ENCODE results near the gene TMEM184B.

The TMEM184B gene

DNA sequence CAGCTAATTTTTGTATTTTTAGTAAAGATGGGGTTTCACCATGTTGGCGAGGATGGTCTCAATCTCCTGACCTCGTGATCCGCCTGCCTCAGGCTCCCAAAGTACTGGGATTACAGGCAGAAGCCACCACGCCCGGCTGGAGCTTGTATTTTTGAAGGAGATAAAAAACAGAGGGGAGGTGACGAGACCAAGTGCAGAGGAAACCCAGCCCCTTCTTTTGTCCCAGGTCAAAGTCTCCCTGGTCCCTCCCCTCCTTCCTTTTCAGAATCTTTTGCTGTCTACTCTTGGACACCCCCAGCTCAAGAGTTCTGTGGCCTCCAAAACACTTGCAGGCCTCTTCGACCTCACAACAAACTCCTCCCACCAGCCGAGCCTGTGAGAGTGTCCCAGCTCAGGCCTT is 12.2 kb upstream of the TMEM184B start:
- no peak for DNase-seq

DNA sequence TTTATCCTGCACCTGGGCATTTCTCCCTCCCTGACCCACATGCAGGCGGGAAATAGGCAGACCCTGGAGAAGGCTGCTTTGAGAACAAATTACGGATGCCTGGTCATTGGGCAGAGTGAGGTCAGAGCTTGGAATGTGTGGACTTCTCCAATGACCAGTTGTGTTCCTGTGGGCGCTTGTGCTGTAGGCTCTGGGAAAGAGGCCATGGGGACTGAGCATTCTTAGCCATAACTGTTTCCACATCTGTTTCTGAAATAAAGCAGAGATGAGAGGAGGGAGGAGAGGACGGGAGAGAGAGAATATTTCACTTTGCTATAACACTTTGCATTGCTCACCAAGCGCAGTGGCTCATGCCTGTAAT is 11.2 kb upstream of the TMEM184B start:
- DNase-seq, result no peak

DNA sequence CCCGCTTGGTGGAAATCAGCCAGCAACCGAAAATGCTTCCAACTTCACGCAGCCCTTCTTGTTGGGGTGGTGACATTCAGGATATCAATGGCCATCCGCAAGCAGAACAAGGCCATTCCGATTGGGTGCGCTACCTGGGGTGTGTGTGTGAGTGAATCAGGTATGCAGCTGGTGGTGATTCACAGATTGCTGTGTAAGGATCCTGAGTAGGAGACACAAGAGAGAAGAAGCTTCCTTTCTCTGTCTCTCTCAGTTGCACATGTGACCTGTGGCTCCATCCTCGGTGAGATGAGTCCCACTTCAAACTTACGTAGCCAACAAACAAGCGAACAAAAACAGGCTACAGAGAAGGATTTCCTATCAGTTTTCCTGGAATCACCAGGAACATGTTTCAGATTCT is 9.6 kb upstream of the TMEM184B start:
- no peak for DNase-seq

DNA sequence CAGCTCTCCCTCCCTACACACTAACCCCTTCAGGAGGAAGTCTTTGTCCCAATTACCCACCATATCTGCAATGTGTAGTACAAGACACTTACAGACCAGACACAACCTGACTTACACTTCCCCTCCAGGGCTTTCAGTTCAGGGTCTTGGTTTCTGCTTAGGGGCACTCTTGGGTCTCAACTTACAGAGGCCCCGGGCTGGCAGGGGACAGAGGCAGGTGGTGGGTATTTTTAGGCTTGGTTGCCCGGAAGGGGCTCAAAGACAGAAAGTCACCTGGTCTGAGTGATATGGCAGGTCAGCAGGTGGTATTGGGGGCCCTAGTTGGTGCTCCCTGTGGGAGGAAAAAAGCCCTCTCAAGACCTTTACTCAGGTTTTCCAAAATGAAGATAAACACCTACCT is 3.4 kb upstream of the TMEM184B start:
- no peak for DNase-seq

DNA sequence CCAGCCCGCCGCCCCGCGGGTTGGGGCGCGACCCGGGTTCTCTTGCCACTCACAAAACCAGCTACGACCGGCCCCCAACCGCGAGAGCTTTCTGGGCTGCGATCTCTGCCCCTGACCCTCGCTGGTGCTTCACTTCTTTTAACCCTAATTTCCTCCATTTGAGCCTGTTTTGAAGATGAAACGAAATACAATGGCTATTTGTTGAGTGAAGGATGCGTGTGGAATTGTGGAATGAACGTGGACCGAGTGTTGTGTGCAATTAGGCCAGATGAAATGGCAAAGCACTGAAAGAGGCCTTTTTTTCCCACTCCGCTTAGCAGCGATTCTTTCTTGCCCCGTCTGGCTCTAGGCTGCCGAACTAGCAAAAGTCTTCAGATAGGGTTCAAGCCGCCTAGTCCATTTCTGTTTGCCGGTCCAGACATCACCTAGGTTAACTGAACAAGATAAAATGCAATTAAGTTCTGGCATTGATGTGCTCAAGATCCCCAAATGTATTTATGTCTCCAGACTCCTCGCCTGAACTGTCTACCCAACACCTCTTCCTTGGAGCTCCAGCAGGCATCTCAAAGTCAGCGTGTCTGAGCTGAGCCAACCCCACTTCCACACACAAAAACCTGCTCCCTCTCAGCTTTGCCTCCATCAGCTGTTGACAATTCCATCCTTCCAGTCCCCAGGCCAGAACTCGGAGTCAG is 471 bp upstream of the TMEM184B start:
- peak in 28 of 58 donors; percentile 26 to 84 (median 64) for DNase-seq

DNA sequence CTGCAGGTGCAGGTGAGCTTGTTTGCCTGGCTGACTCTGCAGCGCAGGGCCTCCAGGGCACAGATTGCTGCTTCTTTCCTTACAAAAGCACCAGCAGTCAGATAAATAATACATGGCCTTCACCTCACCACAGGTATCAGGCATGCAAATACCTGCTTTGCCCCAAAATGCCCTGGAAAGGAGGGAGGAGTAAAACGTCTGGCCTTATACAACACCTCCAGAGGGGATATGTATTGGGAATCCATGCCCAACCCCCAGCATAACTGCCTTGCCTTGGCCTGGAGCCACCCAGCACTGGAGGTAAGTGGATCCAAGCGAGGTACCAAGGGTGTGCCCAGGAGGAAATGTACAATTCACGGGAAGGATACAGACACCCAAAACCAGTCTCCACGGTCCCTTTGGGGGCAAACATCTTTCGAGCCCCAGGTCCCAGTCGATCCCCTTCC is 860 bp downstream of the TMEM184B start:
- DNase-seq, result peak in 6 of 58 donors; percentile 18 to 40 (median 32)

DNA sequence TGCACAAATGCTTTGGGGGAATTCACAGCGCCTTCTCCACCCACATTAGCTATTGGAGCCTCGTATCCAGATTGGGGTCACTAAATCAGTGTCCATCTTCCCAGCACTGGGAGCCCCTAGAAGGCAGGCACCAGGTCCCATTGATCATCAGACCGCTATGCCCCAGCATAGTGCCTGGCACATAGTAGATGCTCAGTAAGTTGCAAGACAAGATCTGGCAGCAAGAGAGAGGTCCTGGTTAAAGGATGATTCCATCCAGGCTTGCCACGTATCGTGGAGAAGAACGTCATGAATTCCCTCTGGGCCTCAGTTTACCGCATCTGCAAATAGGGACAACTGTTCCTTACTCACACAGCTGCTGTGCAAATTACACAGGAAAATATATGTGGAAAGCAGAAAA is 1.7 kb downstream of the TMEM184B start:
- DNase-seq, result no peak

DNA sequence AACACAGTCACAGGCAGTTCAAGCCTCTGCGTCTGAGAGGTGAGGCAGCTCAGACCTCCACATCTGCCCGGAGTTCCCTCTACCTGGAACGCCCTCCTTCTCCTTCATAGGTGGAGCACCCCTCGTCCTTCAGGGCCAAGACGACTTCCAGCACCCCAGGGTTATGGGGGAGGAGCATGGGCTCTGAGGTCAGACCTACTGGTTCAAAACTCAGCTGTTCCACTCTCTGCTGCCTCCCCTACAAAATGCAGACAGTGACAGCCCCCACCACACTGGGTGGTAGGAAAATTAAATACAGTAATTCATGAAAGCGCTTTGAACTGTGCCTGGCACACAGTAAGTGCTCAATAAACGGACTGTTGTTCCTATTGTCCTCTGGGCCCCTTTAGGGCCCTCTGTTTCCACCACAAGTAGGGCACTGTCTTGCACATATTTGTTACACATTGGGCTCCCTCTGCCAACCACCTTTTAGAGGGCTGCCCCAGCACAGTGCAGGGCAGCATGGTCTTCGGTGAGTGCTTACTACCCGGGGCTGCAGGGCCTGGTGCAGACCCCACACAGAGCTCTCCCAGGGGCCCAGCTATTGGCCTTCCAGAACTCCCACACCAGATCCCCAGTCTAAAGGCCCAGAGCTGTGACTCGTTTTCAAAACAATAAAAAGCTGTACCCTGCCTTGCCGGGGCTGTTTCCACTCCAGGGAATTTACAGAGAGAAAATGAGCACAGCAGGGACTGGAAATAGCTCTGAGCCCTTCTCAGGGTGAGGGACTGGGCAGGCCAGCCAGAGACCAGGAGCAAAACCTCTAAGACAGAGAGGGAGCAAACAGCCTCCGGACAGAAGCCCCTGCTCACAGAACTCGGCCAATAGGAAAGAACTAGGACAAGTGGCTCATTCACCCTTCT is 2.5 kb downstream of the TMEM184B start:
- peak in 44 of 58 donors; percentile 17 to 87 (median 59) for DNase-seq

DNA sequence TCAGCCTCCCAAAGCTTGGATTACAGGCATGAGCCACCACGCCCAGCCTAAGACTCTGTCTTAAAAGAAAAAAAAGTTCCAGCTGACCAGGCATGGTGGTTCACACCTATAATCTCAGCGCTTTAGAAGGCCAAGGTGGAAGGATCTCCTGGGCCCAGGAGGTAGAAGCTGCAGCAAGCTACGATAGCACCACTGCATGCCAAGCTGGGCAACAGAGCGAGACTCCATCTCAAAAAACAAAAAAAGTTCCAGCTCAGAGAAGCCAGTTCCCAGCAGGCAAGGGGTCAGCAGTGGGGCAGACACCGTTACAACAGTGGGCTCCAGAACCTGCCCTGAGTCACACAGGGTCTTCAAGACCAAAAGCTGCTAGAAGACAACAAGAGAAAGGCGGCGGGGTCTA is 3.3 kb downstream of the TMEM184B start:
- DNase-seq, result no peak

DNA sequence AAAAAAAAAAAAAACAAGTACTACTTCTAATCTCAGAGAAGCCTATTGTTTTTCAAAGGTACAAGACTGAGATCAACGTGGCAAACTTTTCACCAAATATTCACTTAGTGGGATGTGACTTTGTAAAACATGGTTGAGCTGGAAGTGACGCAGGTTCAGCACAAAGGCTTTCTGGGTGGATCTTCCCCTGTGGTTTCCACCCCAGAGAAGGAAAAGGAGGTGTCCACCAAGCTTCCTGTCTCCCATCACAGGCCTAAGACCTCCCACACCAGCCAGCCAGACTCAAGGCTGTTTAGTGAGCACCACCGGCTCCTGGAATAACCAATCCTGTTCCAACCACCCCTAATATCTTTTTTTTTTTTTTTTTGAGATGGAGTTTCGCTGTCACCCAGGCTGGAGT is 5.7 kb downstream of the TMEM184B start:
- DNase-seq, result no peak

DNA sequence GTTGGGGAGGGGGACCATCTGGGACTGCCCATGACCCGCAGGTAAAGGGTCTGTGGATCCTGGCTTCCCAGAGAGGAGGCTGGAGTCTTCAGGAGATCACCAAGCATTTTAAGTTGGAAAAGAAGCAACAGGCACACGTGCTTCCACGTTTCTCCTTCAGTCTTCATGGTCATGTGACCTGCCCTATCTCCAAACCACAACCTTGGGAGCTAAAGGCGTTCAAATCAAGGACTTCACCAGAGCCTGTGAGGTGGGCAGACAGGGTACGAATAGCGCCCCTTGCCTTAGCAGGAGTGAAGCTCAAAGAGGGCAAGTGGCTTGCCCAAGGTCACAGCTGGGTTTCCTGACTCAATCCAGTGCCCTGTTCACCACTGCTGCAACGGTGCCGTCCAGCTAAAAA is 6.7 kb downstream of the TMEM184B start:
- DNase-seq, result no peak

DNA sequence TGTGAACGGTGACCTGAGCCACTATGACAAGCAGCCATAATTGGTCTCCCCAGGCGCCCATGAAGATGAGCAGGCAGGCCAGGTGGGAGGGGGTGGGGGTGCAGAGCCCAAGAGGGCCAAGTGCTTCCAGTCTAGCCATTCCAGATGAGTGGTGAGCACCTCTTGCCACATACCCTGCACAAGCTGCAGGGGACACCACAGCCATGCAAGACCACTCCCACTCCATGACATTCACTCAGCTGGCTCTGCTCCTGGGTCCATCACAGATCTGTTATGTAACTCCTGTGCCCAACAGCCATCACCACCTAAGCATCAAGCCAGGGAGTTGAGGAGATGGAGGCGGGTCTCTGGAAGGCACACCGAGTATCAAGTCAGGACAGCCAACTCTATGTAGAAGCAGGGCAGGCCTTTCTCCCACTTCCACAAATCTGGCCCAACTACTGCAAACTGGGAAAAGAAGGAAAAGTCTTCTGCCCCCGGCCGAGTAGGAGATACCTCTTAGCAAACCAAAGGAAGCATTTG is 8.4 kb downstream of the TMEM184B start:
- DNase-seq, result peak in 5 of 58 donors; percentile 17 to 39 (median 24)

DNA sequence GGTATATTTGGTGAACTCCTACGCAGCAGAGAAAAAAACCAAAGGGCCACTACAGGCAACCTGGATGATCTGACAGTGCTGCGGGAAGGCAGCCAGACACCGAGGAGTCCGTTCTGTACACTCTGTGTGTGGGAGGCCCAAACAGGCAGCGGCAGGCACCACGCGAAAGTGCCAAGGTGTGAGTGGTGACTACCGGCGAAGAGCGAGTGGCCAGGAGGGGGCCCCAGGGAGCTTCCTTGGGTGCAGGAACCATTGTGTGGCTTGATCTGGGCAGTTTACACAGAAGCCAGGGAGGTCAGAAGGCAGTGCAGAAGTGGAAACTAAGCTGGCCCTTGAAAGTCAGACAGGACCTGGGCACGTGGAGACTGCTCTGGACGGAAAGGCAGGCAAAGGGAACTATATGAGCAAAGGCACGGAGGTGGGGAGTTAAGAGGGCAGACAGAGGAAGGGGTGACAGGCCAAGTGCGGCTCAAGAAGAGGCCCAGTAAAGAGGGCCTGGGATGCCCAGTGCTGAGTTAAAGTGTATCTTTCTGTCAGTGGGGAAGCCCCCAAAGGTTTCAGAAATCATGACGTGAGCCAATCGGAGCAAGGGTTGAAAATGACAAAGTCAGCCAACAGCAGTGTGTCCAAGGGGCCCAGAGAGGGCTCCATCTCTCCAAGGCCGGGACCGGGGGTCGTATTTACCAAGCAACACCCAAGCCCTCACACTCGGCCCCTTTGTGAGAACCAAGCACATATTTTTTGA is 10.6 kb downstream of the TMEM184B start:
- peak in 49 of 58 donors; percentile 24 to 75 (median 51) for DNase-seq

DNA sequence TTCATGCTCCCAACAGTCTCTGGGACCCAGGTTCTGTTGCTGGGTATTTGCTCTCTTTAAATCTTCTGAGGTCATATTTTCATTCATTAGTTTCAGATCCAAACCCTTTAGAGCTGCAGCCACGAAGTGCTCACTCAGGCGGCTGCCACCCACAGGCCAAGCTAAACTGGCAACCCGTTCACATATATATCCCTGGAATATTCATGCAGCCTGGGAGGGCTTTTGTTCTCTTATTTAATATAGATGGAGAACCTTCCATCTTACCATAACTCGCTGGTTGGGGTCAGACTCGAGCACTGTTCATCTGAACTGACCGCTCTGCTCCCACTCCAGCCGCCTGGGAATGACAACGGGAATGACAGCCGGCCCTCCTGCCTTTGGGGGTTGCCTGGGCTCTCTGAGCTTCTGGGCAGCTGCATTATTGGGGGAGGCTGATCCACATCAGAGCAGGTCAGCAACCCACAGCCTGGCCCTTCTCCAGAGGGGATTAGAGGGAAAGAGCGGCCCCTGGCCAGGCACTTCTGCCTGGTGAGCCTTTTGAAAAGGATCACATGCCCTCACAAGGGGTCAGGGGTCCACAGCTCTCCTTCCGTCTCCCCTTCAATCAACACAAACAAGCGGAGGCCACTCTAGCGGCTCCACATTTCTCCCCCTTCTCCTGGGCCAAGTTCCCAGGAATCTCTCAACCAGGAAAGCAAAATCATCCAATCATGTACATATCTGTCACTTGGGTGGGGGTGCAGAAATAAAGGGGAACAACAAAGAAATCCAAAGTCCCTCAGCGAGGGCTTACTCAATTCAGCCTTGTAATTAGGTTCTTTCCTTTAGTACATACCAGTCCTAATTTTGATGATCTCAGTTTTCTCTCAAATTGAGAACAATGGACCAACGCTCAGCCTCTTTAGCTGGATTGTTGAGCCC is 11.8 kb downstream of the TMEM184B start:
- DNase-seq, result peak in 36 of 58 donors; percentile 19 to 74 (median 50)

DNA sequence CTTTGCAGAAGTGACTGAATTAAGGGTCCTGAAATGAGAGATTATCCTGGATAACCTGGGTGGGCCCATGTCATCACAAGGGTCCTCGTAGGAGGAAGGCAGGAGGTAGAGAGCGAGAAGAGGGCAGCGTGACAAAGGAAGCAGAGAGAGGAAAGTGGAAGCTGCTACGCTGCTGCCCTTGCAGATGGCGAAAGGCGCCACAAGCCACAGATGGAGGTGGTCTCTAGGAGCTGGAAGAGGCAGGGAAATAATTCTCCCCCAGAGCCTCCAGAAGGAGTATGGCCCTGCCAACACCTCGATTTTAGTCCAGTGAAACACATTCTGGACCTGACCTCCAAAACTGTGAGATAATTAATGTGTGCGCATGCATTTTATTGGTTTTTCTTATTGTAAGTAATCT is 13.4 kb downstream of the TMEM184B start:
- DNase-seq, result peak in 1 of 58 donors; percentile 14

DNA sequence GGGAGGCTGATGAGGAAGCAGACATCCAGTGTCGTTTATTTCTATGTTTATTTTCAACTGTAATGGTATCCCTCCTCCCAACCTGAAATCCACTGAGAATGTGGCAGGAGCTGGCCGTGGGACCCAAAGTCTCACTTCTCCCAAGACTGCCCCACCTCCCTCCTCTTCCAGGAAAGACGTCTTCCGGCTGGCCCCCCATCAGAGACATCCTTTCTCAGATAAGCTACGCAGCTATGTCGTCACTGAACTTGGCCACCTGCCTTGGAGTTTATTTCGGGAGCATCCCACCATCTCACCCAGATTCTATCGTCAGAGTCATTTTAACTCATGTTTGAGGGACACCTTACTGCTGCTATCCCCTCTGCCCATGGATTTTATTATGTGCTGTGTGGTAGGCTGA is 13.9 kb downstream of the TMEM184B start:
- DNase-seq, result peak in 2 of 58 donors; percentile 18 to 20

DNA sequence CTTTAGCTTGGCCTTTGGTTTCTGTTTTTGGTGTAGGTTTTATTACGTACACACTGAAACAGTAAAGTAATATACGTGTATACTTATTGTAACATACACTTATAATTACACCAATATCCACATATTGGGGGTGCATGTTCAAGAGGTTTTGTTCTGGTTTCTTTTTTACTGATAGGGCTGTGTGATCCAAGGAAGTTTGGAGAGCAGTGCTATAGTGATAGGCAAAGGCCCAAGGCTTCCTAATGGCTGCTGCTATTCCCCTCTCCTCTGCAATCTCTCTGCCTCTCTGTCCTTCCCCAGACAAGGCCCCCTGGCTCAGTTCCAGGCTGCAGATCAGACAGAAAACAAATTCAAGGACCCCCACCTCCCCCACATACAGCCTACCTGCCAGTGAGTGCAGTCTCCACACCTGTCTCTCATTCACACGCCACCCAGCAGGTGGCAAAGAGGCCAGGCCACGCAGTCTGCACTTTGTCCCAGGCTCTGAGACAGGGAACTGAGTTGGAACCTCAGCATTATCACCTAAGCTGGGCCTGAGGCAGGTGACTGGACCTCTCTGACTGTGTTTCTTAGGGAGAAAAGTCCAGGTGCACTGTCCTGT is 15.1 kb downstream of the TMEM184B start:
- no peak for DNase-seq

DNA sequence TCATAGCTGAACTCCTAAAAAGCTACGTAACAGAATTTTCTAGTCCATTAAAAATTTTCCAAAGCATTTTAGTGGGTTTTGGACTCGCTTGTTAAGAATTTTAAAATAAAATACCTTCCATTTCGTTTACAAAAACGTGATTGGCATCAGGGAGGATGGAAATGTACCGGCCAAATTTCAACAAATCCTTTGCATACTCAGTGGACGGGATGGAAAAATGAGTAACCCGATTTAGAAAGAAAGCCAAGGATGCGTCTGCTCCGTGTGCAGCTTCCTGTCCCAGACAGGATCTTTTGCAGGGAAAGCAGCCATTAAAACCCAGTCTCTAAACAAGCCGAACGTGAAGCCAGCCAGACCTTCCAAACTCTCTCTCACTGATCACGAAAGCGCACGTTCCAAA is 15.6 kb downstream of the TMEM184B start:
- no peak for DNase-seq

DNA sequence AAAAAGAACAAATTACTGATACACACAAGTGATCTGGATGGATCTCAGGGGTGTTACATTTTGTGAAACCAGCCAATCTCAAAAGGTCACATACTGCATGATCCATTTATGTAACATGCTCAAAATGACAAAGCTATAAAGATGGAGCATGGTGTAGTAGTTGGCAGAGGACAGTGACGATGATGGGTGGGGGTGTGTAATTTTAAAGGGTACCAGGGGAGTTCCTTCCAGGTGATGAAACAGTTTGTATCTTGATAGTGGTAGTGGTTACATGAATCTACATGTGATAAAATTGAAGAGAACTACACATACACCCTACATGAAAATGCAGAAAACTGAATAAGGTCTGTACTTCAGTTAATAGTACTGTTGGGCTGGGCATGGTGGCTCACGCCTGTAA is 17.1 kb downstream of the TMEM184B start:
- no peak for DNase-seq

DNA sequence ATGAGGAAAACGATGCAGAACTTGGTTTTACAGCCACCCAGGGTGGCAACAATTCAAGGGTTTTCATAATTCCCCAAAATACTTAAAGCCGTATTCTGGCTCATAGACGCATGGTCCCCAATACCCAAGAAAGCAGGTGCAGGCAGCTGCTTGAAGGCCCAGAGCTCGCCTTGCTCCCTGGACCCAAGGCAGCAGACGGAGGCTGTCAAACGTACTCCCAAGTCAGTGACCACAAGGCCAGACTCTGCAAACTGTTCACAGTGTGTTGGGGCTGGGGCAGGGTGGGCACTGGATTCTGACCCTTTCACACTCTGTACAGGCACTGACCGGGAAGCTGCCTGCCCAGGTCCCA is 21.5 kb downstream of the TMEM184B start:
- no peak for DNase-seq
